OCI-LY1 (cell line): ENCODE data around the gene KDM4B.

Source experiments
- CTCF ChIP-seq: fragments of 200-600 bp; sonication (generic), shearing (Covaris generic); IDR thresholded peaks from 2 replicates; pipeline ENCODE4 v1.5.1; 2017; ENCODE audit warnings: mild to moderate bottlenecking, antibody characterized with exemption, low read length, moderate library complexity, mixed read lengths
- EZH2 ChIP-seq: fragments of 200-600 bp; sonication (generic), shearing (Covaris generic); IDR thresholded peaks from 2 replicates; pipeline ENCODE4 v1.8.0; 2017; ENCODE audit warnings: borderline replicate concordance, mixed run types, mild to moderate bottlenecking, antibody characterized with exemption, low read length, moderate library complexity, mixed read lengths

DNA sequence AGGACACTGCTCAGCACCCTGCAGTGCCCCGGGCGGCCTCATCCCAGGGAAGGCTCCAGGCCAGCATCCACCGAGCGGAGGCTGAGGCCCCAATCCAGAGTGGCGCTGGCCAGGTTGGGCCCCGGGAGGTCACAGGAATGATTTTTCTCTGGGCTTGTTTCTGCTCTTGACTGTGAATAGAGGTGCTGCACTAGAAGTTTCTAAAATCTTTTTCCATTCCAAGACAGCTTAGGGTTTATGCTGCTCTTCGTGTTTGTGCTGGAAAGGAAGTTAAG, 15.1 kb downstream of the KDM4B start:
- no peak for TF ChIP-seq CTCF
- no peak for TF ChIP-seq EZH2
